Uterus (tissue), 4 donors: ENCODE measurements around the gene RAB3IP. TPM values are rescaled to one million over a fixed set of nuclear protein-coding genes. Genes with fewer than 3 reads are reported as not detected.

Experiments
- DNase-seq, 2 donors: peaks; one replicate each; pipeline ENCODE4 v3.0.0-alpha.2; 2019 to 2020
- H3K27ac ChIP-seq, 2 donors: fragments of 200-600 bp; sonication (generic); 1 replicate in 1 of 2; 2 replicates in 1 of 2; pipeline ENCODE4 v1.5.1; 2016 to 2018
- H3K27me3 ChIP-seq, 2 donors: fragments of 200-600 bp; sonication (generic); one replicate each; pipeline ENCODE4 v1.5.1; 2018 to 2019; ENCODE audit warnings: control low read depth in 1 of 2
- H3K36me3 ChIP-seq, 2 donors: fragments of 200-600 bp; sonication (generic); one replicate each; pipeline ENCODE4 v1.5.1; 2019; ENCODE audit warnings: control low read depth in 1 of 2
- H3K4me1 ChIP-seq, 2 donors: fragments of 200-600 bp; sonication (generic); one replicate each; pipeline ENCODE4 v1.5.1; 2018 to 2019; ENCODE audit warnings: control low read depth in 1 of 2
- H3K4me3 ChIP-seq, 2 donors: fragments of 200-600 bp; sonication (generic); 1 replicate in 1 of 2; 2 replicates in 1 of 2; pipeline ENCODE4 v1.5.1; 2018 to 2019; ENCODE audit warnings: mild to moderate bottlenecking in 1 of 2
- H3K9me3 ChIP-seq, 2 donors: fragments of 200-600 bp; sonication (generic); one replicate each; pipeline ENCODE4 v1.5.1; 2019; ENCODE audit warnings: control low read depth in 1 of 2
- CTCF ChIP-seq, 4 experiments: fragments of 200-600 bp in 2 of 4; fragments of 450-650 bp in 2 of 4; sonication (generic) in 2 of 4; IDR thresholded peaks; one replicate each; pipeline ENCODE4 v1.5.1; 2016 to 2019; ENCODE audit warnings: antibody characterized with exemption in 4 of 4, mild to moderate bottlenecking in 2 of 4, moderate library complexity in 1 of 4
- POLR2A ChIP-seq, 2 donors: fragments of 450-650 bp; IDR thresholded peaks; one replicate each; pipeline ENCODE4 v1.6.1; 2016; ENCODE audit warnings: antibody characterized with exemption in 2 of 2, mild to moderate bottlenecking in 1 of 2, moderate library complexity in 1 of 2
- intact Hi-C: fragments of 100-400 bp; cut with DNase I; formaldehyde crosslinking; loops from one replicate; pipeline ENCODE4 v1.15.1; 2023; ENCODE audit warnings: low total_unique reads
- total RNA-seq, 4 donors: library from RNA; depleted of rRNA in 3 of 4; stranded (reverse); fragments of >200 nt in 3 of 4; gene quantifications; one replicate each; pipeline versions ENCODE4 v1.1.0 to v1.2.4, GENCODE V29; 2014 to 2023
- donor health status: DM: yes; HTN: yes; CAD: no.

Gene RAB3IP
- total RNA-seq, 4 donors from 2014 or later, result 13.5 to 71.5 (median 21.1) TPM

- intact Hi-C loops, result no loop called here
- Histone ChIP-seq H3K27ac (no peak within 1 kb of the TSS), H3K9me3 (no peaks in the 10 kb centered on the region), H3K36me3 (no peaks in the 10 kb centered on the region), H3K27me3 (no peaks in the 10 kb centered on the region), H3K4me3 (no peak within 1 kb of the TSS), H3K4me1 (no peaks in the 10 kb centered on the region)
- no peak for TF ChIP-seq POLR2A (IDR thresholded peaks at IDR 0.05)
- TF ChIP-seq CTCF (IDR thresholded peaks at IDR 0.05), result no peak
- DNase-seq, result no peak
Measured at GRCh38 chr12:69698769-69699540, 39.7 kb upstream of the RAB3IP start, which contains the start of gene BEST3. BEST3 (minus strand) TSS chr12:69699303; CDS start chr12:69697798, 1,505 bp downstream.

DNA sequence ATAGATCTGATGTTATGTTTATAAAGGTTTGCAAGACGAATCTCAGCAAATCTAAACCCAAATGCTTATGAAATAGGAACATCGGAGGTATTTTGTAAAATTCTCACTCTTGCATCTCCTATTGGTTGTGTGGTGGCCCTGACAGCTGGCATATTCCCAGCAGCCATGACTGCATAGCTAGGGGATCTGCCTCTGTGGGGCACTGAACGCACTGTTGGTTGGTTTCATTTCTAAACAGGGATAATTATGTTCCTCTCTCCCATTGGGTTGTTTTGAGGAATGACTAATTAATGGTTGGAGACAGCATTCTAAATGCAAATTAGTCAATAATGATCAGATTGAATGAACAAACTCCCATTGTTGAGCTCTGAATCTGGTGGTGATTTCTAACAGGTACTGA, 36.8 kb upstream of the RAB3IP start:
- Histone ChIP-seq H3K4me1 (no peaks in the 10 kb centered on the region), H3K4me3 (no peak overlapping the region), H3K36me3 (no peaks in the 10 kb centered on the region), H3K27me3 (no peaks in the 10 kb centered on the region), H3K9me3 (no peaks in the 10 kb centered on the region), H3K27ac (no peak overlapping the region)
- DNase-seq, result no peak
- intact Hi-C loops, result no loop called here
- no peak for TF ChIP-seq CTCF (IDR thresholded peaks at IDR 0.05)
- TF ChIP-seq POLR2A (IDR thresholded peaks at IDR 0.05), result no peak

DNA sequence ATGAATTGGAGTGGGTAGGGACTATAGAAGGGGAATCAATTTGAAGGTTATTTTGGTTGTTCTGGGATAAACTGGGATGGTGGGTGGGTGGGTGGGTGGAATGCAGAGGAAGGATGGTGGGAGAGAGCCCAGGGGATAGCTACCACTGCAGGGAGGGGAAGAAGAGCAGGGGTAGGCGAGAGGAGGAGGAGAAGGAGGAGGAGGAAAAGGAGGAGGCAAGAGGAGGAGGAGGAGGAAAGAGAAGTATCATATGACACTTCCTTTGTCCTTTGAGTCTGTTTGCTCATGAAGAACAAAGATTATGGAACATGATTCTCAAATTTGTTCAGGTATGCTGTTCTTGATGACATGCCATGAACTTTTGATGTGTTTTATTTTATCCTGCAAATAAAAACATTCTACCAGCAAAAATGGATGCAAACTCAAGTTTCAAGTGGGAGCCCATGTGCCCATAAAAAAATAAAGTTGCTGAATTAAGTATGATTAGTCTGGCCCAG, 35.5 kb upstream of the RAB3IP start:
- no peaks in the 10 kb centered on the region for H3K36me3 ChIP-seq
- no peak overlapping the region for H3K27ac ChIP-seq
- TF ChIP-seq POLR2A (IDR thresholded peaks at IDR 0.05) (no peak), CTCF (IDR thresholded peaks at IDR 0.05) (no peak)
- no peak overlapping the region for H3K4me3 ChIP-seq
- H3K9me3 ChIP-seq, result no peaks in the 10 kb centered on the region
- intact Hi-C loops, result no loop called here
- DNase-seq, result no peak
- no peaks in the 10 kb centered on the region for H3K4me1 ChIP-seq
- no peaks in the 10 kb centered on the region for H3K27me3 ChIP-seq

DNA sequence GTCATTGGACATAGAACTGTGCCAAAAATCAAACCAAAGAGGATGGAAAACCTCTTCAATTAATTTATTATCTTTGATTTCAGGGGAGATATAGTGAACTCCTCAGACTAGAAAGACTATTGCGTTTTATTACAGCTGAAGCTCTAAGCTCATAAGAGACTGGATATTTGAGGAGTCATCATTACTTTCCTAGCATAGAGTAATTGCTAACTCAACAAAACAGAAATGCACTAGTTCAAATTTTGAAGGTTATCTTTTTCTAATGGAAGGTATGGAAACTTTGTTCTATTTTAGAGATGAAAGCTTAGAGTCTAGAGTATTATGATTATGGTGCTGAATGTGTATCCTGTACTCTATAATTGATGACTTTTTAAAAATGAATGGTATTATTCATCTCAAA, 34.3 kb upstream of the RAB3IP start:
- Histone ChIP-seq H3K4me1 (no peaks in the 10 kb centered on the region), H3K4me3 (no peak overlapping the region), H3K27ac (no peak overlapping the region), H3K27me3 (no peaks in the 10 kb centered on the region), H3K36me3 (no peaks in the 10 kb centered on the region), H3K9me3 (no peaks in the 10 kb centered on the region)
- intact Hi-C loops, result no loop called here
- no peak for DNase-seq
- TF ChIP-seq POLR2A (IDR thresholded peaks at IDR 0.05), result no peak

GRCh38 chr12:69708649-69709048, 30.0 kb upstream of the RAB3IP start:
- TF ChIP-seq POLR2A (IDR thresholded peaks at IDR 0.05) (no peak), CTCF (IDR thresholded peaks at IDR 0.05) (no peak)
- no peaks in the 10 kb centered on the region for H3K27me3 ChIP-seq
- no peaks in the 10 kb centered on the region for H3K4me1 ChIP-seq
- H3K36me3 ChIP-seq, result no peaks in the 10 kb centered on the region
- DNase-seq, result no peak
- no peak overlapping the region for H3K27ac ChIP-seq
- no peak overlapping the region for H3K4me3 ChIP-seq
- H3K9me3 ChIP-seq, result no peaks in the 10 kb centered on the region
- intact Hi-C loops, result no loop called here
